Transverse colon (tissue), 4 donors: ENCODE measurements around the gene FRZB.

Source experiments
- CTCF ChIP-seq, 5 experiments: fragments of 200-600 bp in 3 of 5; fragments of 450-650 bp in 2 of 5; sonication (generic) in 3 of 5; IDR thresholded peaks; 1 replicate in 2 of 5; 2 replicates in 3 of 5; pipeline ENCODE4 v1.5.1; 2016 to 2017; ENCODE audit warnings: antibody characterized with exemption in 5 of 5, inconsistent platforms in 3 of 5, mild to moderate bottlenecking in 2 of 5, moderate library complexity in 1 of 5
- POLR2A ChIP-seq: fragments of 450-650 bp; IDR thresholded peaks from one replicate; pipeline ENCODE4 v1.6.1; 2016; ENCODE audit warnings: antibody characterized with exemption, mild to moderate bottlenecking, moderate library complexity
- POLR2AphosphoS5 ChIP-seq, 3 donors: sonication (generic); formaldehyde crosslinking; IDR thresholded peaks; one replicate each; pipeline ENCODE4 v1.6.1; 2016; ENCODE audit warnings: antibody characterized with exemption in 3 of 3

DNA sequence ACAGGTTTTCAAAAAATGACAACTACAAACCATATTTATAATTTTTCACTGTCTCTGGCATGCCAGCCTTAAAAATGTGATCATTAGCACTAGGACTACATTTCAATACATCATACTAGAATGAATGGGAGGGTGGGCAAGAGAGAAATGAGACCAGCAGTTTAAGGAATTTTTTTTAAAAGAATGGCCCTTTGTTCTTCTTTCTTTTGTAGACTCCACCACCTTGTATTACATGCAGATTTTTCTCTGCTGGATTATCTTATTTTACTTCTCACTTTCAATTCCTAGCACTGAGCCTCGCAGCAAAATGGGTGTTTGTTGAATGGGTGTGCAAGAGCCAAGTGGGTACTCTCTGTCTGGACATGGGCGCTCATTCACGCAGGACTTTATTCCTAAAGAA is 39.9 kb downstream of the FRZB start:
- no peak for TF ChIP-seq CTCF (IDR thresholded peaks at IDR 0.05)
- no peak for TF ChIP-seq POLR2A
- no peak for TF ChIP-seq POLR2AphosphoS5 (IDR thresholded peaks at IDR 0.05)
